Right renal cortex interstitium (tissue), 3 donors: ENCODE results near the gene LRP10. TPM values are rescaled to one million over a fixed set of nuclear protein-coding genes. Genes with fewer than 3 reads are reported as not detected.
"Not testable (repeated sequence)": the region's sequence is repeated elsewhere in the genome, so short reads cannot be mapped to it uniquely, and the experiment has no call there.

Source experiments
- DNase-seq, 3 donors: peaks; one replicate each; pipeline ENCODE4 v3.0.0-alpha.2; 2013; ENCODE audit warnings: low read depth in 3 of 3, low spot score in 2 of 3
- polyA plus RNA-seq, 3 donors: library from polyadenylated mRNA; unstranded; fragments of 120-200 nt; gene quantifications; one replicate each; pipeline ENCODE4 v1.2.1, GENCODE V29; 2013; ENCODE audit not compliant: insufficient read length in 3 of 3

LRP10 gene
- polyA plus RNA-seq, 3 donors, result 67.4 to 85.7 (median 73.1) TPM

GRCh38 chr14:22908601-22909000, 37.1 kb downstream of the LRP10 start:
- DNase-seq, result no peak

GRCh38 chr14:22910916-22911315, 39.4 kb downstream of the LRP10 start:
- no peak for DNase-seq

- not testable (repeated sequence) for DNase-seq
Observed at GRCh38 chr14:22914836-22915235, 43.3 kb downstream of the LRP10 start.

- DNase-seq, result no peak
Observed at GRCh38 chr14:22915886-22916521, 44.5 kb downstream of the LRP10 start.

DNA sequence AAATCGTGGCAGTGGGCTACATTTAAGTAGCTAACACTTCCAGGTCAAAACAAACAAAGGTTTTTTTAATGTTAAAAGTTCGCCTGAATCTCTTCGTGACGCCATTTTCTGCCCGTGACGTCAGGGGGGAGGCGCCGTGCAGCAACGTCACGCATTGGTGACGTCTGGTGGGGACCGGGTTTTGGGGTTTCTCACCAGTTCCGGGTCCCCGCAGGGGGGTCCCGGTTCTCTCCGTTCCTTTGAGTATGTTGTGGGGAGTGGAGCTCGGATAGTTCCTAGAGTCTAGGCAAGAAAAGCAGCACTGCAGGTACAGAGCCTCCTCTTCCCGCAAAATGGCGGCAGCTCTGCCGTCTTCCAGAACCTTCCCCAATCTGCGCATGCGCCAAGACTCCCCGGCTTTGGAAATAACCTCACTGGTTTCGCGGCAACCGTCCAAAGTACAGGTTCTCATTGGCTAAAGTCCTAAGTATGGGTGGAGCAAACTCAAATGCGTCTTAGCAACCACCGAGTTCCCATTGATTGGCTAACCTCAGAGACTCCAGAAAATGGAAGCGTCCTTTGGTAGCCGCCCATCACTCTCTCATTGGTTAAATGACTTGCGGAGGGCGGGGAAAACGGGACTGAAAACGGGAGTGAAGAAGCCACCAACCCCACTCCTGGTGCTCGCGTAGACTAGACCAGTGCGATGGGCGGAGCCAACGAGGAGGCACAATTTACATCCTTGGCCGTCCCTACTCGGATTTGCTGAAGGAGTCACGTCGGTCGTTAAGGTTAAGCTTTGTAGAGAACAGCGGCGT, 47.5 kb downstream of the LRP10 start, which contains the start of gene RBM23:
RBM23 (minus strand) TSS at position 346 of the 797 bp plus-strand sequence.
- peak; percentile 100 for DNase-seq

GRCh38 chr14:22919601-22919921, 48.0 kb downstream of the LRP10 start:
- DNase-seq, result no peak

DNA sequence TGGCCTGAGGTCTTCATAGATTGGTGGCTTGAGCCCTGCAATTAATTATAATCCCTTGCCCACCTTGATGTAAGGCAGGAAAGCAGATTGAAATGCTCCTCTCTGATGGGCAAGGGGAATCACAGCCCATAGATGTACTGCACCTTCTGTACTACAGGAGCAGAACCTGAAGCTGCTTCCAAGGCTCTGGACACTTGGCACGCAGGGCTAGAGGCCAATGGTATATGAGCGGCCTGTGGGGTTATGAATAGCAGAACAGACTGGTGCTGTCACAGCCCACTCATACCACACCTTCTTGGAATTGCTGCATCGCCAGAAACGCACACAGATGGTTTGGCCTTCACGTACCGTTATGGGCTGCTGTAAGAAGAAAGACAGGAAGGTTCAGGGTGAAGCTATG, 49.2 kb downstream of the LRP10 start:
- no peak for DNase-seq

GRCh38 chr14:22922294-22922693, 50.8 kb downstream of the LRP10 start:
- no peak for DNase-seq

DNA sequence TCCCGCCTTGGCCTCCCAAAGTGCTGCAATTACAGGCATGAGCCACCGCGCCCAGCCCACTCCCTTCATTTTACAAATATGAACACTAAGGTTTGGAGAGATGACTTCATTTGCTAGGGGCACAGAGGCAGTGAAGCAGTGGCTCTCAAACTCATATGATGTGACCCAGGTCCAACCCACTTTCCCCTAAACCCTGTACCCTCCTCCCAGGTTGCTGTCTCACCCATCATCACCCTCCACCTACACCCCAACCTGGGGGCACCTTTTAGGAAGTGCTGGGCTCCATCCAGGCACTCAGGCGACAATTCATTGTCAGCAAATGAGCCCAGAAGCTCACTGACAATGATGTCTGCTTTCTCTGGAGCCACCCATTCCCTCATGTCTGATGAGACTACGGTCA, 52.2 kb downstream of the LRP10 start:
- DNase-seq, result no peak

DNA sequence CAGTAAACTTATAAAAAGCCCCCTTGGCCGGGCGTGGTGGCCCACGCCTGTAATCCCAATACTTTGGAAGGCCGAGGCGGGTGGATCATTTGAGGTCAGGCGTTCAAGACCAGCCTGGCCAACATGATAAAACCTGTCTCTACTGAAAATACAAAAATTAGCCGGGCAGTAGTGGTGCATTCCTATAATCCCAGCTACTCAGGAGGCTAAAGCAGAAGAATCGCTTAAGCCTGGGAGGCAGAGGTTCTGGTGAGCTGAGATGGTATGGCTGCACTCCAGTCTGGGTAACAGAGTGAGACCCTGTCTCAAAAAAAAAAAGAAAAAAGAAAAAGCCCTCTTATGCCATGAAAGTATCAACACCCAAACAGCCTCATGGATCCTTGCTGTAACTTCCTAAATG, 54.0 kb downstream of the LRP10 start:
- no peak for DNase-seq

GRCh38 chr14:22926316-22926715, 54.8 kb downstream of the LRP10 start:
- no peak for DNase-seq

DNA sequence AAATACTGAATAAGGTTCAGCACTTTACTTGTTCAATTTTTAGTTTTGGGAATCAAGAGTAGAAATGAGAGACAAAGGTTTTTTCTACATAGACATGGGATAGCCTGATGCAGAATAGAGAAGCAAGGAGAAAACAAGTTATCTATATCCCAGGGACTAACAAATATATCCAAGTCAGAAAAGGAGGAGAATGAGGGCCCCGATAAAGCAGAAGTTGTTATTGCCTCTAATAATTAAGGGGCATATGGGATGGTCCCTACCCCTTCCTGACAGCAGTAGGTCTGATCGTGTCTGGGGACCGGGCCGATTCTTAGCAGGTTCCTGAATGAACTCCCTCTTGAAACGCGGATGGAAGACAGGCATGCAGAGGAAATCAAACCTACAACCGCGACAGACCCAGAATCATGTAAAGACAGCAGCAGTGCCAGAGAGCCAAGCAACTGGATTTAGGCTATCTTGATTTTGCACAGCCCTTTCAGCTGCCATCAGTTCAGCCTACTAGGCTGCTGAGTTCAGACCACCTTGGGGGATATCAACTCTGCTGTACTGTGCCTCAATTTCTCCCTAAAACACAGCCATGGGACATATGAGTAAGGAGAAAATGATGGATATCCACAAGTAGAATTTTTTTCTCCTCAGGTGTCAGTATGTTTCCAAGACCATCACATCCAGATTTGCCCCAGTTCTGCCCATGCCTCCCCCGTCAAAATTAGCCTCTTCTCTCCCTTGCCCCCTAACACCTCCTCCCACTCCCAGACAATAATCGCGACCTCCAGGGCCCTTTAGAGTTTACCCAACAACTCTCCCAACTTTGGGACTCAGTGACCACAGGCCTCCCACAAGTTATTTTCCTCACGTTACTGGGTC, 56.9 kb downstream of the LRP10 start:
- DNase-seq, result no peak

DNA sequence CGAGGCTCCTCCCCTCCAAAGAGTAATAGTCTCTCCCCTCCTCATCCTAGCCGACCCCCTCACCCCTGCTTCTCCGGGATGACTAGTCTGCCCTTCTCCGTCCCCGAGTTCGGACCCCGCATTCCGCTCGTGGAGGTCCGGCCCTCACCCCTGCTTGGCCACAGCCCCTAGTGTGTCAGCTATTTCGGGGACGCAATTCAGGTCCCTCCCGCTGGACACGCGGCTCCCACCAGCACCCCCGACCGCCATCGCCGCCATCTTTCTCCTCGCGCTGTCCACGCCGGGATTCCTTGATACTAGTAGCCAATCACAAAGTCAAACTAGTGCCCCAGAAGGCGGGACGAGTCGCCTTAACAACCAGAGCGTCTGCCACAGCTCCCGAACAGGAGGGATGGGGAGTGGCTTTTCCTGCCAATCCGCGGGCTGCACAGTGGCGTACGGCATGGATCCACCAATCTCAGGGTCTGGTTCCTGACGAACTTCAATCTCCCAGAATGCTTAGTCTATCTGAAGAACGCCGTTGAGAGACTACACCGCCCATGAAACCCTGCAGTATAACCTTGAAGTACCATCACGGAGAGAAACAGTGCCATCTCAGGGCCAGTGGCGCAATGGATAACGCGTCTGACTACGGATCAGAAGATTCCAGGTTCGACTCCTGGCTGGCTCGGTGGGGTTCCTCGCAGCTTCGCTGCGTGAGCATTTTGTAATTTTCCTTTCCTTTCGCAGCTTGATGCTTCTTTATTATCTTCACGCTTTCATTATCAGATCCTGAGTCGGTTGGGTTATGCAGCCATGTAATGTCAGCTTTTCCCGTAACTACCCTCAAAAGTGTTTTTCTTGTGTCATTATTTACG, 57.8 kb downstream of the LRP10 start, which contains the start of gene PRMT5:
PRMT5 (minus strand) TSS at position 273 of the 857 bp plus-strand sequence; CDS start at position 258, 15 bp downstream.
- peak; percentile 99 to 100 (median 99) for DNase-seq

DNA sequence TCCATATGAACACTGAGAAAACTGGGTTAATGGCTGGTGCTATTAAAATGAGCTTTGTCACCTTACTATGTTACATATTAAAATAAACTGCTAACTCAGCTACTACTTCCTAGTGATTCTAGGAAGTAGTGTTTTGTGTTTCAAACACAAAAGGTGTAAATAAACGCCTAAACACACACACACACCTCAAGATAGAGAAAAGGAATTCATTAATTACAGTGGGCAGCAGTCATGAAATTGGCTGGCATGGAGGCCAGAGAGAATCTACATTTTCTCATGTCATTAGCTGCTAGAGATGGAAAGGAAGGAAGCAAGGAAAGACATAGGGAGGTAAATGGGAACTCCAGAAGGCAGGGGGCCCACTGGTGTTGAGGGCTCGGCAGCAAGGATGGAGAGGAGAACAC, 58.4 kb downstream of the LRP10 start:
- DNase-seq, result peak in 1 of 3 donors; percentile 50

Other genes starting within 250 kb of the LRP10 start
- under 1 TPM; 0.07 to 0.24 (median 0.11) TPM for gene OR6J1, start 227.4 kb upstream of the LRP10 start, polyA plus RNA-seq
- gene OXA1L, start 105.1 kb upstream of the LRP10 start, polyA plus RNA-seq, result 100 to 1,000 TPM; 132 to 140 (median 138) TPM
- 100 to 1,000 TPM; 101 to 121 (median 108) TPM for gene SLC7A7, start 56.3 kb upstream of the LRP10 start, polyA plus RNA-seq
- gene MRPL52, start 41.9 kb upstream of the LRP10 start, polyA plus RNA-seq, result 10 to 100 TPM; 63.5 to 78.6 (median 75.8) TPM
- gene MMP14, start 35.2 kb upstream of the LRP10 start, polyA plus RNA-seq, result 100 to 1,000 TPM; 132 to 140 (median 134) TPM
- gene REM2, start 11.5 kb downstream of the LRP10 start, polyA plus RNA-seq, result 1 to 10 TPM in 2 of 3 donors, under 1 TPM in 1; 0.89 to 1.5 (median 1.2) TPM
- 100 to 1,000 TPM; 118 to 125 (median 119) TPM for gene RBM23, start 47.4 kb downstream of the LRP10 start, polyA plus RNA-seq
- gene PRMT5, start 57.6 kb downstream of the LRP10 start, polyA plus RNA-seq, result 100 to 1,000 TPM; 150 to 165 (median 163) TPM
- gene HAUS4, start 85.3 kb downstream of the LRP10 start, polyA plus RNA-seq, result 10 to 100 TPM; 56.0 to 60.1 (median 56.4) TPM
- gene AJUBA, start 110.8 kb downstream of the LRP10 start, polyA plus RNA-seq, result 10 to 100 TPM; 72.8 to 93.8 (median 86.4) TPM
- gene C14orf93, start 138.4 kb downstream of the LRP10 start, polyA plus RNA-seq, result 10 to 100 TPM; 18.3 to 19.2 (median 18.8) TPM
- 100 to 1,000 TPM; 229 to 253 (median 251) TPM for gene PSMB5, start 163.2 kb downstream of the LRP10 start, polyA plus RNA-seq
- not detected for gene PSMB11, start 170.5 kb downstream of the LRP10 start, polyA plus RNA-seq
- 10 to 100 TPM; 13.3 to 18.0 (median 14.0) TPM for gene CDH24, start 185.8 kb downstream of the LRP10 start, polyA plus RNA-seq
- 100 to 1,000 TPM; 201 to 227 (median 206) TPM for gene ACIN1, start 223.4 kb downstream of the LRP10 start, polyA plus RNA-seq
- 100 to 1,000 TPM in 1 of 3 donors, 10 to 100 TPM in 2; 90.1 to 102 (median 91.2) TPM for gene C14orf119, start 223.8 kb downstream of the LRP10 start, polyA plus RNA-seq
- under 1 TPM in 1 of 3 donors, not detected in 2; 0.08 TPM for gene CIROP, start 233.2 kb downstream of the LRP10 start, polyA plus RNA-seq
- under 1 TPM; 0.08 to 0.21 (median 0.19) TPM for gene CEBPE, start 247.5 kb downstream of the LRP10 start, polyA plus RNA-seq